Suppressor macrophage (primary cell): ENCODE measurements around the gene HDLBP.
"Not testable (repeated sequence)": the region's sequence is repeated elsewhere in the genome, so short reads cannot be mapped to it uniquely, and the experiment has no call there.

Experiments
- DNase-seq, 4 experiments: peaks; one replicate each; pipeline ENCODE4 v3.0.0-alpha.2; 2020 to 2022

The HDLBP gene

DNA sequence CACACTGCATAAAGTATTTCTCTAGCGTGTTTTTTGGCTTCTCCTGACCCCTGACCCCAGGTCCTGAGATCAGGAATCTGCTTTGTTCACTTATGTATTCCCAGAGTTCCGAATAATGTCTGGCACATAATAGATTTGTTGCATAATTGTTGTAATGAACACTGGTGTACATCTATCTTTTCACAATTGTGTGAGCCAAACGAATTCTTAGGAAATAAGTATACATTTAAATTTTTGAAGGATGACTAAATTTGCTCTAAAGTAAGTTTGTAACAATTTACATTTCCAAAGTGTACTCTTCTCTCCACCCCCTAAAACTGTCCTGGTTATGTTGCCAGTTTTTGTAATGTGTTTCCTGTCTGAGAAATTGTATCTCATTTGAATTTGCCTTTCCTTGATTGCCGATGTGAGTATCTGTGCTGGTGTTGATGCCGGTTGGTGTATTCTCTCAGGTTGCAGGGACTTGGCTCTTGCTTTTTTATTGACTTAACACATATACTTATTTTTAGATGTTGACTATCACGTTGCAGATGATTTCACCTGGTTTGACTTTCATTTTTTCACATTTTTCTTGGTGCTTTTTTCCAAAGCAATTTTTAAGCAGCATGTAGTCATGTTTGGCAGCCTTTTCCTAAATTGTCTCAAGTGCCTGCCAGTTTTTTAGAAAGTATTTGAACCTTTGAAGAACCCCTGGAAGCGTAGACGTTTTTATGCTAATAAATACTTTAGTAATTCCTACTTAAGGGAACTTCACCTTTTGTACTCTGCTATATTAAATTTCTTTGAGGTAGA, 24.6 kb upstream of the HDLBP start:
- DNase-seq: no peak

DNA sequence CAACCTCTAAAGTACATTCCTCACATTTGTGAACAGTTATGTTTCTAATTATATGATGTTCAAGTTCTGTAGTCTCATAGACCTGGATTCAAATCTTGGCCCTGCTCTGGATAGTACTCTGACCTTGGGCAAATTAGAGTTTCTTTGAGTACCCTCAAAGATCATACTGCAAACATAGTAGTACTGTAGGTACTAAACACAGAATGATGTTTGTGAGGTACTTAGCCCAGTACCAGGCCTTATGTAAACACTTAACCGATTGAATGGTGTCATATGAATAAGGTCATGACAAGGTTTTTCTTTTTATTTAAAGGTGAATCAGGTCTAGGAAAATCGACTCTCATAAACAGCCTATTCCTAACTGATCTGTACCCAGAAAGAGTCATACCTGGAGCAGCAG, 19.3 kb upstream of the HDLBP start:
- DNase-seq: no peak

DNA sequence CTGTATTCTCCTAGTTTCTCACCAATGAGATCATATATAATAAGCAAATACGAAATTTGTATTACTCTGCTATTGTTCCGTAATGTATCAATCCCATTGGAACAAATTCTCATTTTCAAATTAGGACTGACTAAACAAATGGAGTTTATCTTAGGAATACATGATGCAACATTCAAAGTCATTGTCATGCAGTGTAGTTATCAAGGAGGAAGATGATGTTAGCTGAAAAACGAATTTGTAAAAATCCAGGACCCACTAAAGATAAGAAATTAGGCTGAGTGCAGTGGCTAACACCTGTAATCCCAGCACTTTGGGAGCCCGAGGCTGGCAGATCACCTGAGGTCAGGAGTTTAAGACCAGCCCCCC, 15.1 kb upstream of the HDLBP start:
- DNase-seq: no peak

DNA sequence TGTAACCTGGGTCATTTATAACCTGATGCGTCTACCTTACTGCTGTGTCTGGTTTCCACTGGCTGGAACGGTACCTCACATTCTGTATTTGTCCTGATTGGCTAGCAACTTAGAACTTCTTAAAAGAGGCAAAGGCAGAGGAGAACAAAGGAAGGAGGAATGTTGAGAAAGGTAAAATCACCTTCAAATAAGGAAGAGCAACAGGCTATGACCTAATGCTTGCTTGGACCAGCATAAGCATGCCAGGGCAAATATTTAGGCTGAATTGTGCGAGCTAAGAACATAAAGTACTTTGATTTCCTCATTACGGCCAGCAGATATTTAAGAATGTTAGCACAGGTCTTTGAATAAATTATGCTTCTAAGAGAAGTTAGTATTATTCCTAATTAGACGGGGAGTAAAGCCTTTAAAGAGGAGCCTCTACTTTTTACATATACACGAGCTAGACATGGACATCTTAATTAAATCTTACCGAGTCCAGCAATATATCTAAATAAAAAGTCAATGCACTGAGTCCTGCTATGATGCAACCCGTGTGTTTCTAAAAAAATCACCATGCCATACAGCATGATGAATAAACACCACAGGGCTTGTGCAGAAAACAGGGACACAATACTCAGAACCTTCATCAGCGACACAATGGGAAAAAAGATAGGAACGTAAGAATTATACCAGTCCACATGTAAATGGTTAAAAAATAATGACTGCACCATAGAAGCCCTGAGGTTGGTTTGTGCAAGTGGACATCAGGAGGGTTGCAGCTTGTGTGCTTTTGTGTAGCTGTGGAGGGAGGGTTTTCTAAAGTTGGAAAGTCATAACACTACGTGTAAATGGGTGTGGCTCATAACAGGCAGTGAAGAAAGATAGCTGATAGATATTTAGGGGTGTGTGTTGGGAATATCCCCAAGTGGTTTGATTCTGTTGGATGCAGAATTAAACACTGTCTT, 14.5 kb upstream of the HDLBP start:
- DNase-seq: no peak

DNA sequence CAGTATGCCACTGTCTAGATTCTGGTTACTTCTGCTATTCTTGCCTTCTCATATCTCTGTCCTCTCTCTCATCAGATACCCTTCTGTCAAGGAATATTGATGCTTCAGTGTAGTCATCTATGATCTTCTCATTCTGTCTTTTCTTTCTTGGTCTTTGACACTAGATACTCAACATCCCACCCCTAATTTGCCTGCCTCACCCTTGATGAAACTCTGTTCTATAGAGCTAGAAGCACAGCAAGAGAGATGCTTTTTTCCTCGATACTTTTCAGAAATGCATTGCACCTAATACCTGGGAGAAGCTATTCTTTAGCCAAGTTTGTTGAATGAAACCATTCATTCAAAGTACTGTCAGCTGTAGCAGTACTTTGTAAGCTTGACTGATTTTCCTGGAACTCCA, 9.8 kb upstream of the HDLBP start:
- DNase-seq: no peak

DNA sequence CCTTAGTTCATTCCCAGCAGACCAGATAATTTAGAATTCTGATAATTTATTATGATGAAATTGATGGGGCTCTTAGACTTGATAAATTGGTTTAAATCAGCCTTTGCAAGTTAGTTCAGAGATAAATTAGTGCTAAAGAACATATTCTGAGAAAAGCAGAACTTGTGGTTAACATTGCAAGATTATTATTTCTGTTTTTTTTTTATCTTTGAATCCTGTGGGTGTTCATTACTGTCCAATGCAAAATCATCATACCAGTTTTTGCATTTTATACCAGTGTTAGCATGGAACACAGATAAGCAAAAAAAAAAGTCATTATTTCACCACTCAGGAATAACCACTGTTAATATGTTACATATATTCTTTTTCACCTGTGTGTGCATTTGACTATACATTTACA, 9.3 kb upstream of the HDLBP start:
- peak in 3 of 4 experiments; percentile 1 to 68 (median 67) for DNase-seq

DNA sequence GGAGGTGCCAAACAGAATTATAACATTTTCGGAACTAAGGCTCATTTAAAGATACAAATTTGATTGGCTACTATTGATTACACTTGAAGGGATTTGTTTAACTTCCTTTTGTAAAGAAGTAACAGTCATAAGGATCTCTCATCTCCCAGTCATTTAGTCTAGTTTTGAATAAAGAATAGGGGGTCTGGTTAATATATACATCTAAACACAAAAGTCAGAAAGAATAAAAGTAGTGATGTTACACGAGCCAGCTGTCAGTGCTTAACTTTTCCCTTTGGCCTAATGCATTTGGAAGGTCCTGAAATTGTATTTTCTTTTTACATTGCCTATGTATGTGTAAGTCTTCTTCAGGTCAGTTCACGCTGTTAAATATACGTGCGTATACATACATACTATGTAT, 8.3 kb upstream of the HDLBP start:
- DNase-seq: no peak

DNA sequence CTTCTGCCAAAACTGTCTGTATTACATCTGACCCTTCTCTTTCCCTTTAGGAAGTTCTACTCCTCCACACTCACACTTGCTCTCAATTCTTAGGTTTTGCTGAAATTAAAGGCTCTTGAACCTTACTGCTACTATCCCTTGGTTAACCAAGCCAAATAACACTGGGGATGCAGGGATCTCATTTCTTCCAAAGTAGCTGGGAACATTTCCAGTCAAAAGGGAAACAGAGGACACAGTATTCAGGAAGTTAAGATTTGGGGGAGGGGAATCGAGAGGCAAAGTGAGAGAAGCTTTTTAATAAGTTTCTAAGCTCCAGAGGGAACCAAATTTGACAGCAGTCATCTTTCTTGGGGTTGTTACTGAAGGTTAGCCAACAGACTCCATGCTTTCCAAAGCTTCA, 6.4 kb upstream of the HDLBP start:
- DNase-seq: peak in 3 of 4 experiments; percentile 22 to 38 (median 28)

DNA sequence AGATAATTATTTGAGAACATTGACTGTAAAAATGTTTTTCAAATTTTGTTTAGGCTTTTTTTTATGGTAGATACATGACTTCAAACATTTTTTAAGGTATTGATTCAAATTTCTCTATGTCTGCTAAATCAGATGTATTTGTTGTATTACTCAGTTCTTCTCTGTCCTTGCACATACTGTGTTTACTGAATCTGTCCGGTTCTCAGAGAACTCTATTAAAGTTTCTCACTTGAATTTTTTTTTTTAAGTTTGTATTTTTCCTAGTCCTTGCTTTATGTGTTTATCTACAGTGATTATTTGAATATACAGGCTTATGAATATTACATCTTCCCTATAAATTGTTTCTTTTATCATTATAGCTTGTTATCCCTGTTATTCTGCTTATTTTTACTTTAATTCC, 5.6 kb upstream of the HDLBP start:
- no peak for DNase-seq

DNA sequence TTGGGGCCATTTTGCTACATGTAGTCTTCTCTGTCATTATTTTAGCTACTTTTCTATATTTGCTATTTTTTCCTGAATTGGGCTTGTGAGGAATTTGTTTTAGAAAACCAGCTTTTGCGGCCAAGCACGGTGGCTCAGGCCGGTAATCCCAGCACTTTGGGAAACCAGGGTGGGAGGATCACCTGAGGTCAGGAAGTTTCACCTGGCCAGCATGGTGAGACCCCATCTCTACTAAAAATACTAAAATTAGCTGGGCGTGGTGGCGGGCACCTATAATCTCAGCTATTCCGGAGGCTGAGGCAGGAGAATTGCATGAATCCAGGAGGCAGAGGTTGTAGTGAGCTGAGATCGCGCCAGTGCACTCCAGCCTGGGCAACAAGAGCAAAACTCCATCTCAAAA, 4.9 kb upstream of the HDLBP start:
- no peak for DNase-seq

DNA sequence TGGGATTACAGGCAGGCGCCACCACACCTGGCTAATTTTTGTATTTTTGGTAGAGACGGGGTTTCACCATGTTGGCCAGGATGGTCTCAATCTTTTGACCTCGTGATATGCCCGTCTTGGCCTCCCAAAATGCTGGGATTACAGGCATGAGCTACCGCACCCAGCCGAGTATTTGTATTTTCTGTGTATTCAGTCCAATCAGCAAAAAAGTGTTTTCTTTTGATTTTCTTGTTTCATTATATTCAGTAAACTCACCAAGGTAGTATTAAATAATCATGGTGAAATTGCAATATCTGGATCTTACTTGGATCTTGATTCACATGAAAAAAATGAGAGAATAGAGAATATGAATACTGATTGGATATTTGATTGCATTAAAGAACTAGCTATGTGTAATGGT, 3.4 kb upstream of the HDLBP start:
- DNase-seq: not testable (repeated sequence)

DNA sequence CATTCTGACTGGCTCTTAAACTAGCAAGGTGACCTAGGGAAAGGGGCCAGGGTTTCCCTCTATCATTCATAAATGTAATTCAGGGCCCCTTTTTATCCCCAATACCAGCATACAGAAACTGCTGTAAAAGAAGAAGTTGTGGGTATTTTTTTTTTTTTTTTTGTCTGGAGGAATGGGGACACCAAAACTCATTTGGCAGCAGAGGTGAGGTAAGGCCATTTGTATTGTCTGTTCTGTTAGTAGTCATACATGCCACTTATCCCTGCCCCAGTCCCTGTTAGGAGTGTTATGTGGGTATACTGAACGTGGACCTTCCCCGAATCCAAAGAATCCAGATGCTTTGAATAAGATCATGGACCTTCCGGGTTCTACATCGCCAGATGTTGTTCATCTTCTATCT, 1.9 kb upstream of the HDLBP start:
- peak; percentile 17 to 67 (median 50) for DNase-seq

DNA sequence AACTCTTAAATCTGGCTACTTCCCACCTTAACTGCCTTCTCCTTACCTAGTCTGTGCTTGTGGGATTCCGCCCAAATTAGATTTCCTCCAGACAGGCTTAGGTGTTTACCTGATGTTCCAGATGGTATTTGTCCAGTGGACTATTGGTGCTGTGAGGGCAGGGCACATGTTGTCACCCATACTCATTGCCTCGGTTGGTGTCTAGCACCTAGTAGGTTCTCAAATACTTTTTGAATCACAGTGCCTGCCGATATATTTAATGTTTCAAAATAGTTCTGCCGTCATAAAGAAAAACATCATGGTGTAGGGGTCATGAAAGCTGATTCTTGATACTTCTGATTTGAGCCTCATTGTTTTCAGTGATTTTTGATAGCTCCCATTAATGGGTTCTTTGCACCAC, 1.4 kb upstream of the HDLBP start:
- no peak for DNase-seq

DNA sequence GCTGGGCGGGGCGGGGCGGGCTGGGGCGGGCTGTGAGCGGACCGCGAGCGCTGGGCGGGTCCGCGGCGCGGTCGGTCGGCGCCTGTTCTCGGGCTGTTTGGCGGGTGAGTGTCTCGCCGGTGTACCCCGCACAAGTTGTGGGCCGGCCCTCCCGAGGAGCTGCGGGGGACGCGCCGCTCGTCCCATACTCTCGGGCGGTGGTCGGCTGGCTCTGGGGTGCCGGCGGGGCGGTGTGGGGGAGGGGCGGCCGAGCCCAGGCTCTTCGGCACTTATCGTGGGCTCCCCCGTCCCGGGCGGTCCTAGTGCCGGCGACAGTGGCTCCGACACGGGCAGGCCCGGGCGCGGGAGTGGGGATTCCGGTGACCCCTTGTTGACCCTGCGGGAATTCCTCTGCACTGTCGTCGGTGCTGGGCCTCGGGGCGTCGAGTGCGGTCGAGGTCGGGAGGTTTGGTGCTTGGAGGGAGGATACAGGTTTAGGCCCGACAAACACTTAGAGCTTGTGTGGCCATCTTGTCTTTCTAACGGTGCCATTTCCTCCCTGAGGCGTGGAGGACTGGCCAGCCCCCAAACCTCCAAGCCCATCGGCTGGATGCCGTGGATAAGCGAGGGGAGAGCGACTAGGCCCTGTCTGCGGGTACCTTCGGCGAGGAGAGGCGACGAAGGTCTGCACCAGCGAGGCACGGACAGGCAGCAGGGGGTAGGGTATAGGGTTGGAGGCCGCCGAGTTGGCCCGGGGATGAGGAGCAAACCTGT, 583 bp upstream of the HDLBP start, which contains the start of gene SEPTIN2:
Gene SEPTIN2 (plus strand): TSS at position 47 of the 753 bp plus-strand sequence. CDS start 8,308 bp downstream, outside the sequence.
- DNase-seq: peak in 3 of 4 experiments; percentile 67 to 86 (median 77)

DNA sequence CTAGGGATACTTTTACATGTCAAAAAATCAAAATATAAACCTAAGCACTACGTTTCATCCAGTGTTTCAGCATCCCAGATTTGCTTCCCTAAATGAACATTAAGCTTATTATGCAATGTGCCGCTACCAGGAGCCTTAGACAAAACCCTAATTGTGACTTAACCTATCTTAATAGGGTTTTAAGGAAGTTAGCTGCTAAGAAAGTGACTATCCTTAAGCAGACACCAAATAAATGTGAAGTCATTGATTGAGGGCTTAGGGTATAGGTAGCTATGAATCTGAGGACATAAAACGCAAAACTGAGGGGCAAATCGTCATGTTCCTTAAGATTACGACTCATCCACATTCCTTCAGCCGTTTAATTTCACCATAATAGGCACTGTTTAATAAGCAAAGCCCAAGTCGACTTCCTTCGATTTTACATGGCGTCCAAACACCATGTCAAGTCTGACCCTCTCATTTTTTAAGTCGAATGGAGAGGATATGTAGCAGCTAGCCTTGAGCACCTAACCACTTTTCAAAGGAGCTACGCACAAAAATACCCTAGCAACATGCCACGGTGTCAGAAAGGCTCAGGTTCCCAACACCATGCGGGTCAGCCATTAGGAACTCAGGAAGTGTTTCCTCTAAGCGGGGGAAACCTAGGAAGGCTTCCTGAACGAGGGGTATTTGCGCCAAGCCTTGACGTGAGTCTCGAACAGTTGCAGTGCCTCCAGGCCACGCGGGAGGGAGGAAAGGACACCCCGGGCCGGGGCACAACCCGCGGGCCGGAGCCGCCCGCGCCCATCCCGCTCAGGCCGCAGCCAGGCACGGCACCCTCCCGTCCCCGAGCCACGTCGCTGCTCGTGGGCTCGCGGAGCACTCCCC, 1.0 kb downstream of the HDLBP start:
- peak; percentile 55 to 91 (median 74) for DNase-seq

DNA sequence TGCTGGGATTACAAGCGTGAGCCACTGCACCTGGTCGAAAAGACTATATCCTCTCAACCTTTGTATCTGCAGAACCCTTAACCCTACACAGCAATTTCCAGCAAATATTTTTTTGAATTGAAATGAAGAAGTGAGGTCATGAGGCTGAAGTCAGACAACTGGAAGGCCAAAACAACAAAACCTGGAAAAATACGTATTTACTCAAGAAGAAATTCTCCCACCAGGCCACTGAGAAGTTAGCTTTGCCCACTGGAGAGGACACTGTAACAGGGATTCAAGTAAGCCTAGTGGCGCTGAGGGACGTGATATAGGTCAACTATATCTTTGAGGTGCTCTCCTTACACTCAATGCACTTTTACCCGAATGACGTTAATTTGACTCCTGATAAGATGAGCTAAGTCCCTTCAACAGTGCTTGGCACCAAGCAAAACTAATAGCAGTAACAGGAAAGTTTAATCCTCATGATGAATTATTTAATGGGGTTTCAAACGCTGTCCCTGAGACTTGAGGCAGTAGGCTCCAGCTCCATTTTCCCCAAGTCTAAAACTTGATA, 1.9 kb downstream of the HDLBP start:
- DNase-seq: peak in 1 of 4 experiments; percentile 27

DNA sequence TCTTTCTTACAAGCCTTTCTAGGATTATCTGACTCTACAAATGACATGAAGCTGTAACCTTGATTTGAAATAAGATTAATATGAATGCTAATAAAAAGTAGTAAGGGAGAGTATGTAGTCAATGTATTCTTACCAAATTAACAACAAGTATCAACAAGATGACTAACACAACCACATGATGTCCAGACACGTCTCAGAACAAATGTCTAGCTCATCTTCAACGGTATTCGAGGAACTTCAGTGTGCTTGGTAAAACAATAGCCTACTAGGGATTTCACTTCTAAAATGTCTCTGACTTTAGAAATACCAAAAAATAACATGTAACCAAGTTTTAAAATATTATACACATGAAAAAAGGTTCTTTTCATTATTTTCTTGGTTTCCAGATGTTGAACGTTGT, 3.4 kb downstream of the HDLBP start:
- peak in 3 of 4 experiments; percentile 4 to 55 (median 45) for DNase-seq

DNA sequence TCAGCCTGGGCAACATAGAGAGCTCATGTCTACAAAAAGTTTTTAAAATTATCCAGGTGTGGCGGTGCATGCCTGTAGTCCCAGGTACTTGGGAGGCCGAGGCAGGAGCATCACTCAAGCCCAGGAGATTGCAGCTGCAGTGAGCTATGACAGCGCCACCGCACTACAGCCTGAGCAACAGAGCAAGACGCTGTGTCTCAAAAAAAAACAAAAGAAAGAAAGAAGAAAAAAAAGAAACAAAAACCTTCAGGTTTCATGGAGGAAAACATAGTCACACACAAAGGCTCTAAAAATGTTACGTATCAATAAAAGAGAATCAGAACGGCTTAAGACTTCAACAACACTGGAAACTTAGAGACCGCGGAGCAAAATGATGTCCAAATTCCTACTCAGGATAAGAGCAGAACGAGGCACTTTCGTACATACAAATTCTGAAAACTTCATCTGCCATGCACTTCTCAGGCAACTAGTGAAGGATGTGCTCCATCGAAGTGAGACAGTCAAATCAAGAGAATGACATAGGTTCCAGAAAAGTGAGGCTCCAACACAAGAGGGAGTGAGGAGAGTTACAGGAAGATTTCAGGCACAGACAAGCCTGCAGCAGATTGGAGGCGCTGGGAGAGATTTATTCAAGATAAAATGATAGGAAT, 4.4 kb downstream of the HDLBP start:
- DNase-seq: no peak

DNA sequence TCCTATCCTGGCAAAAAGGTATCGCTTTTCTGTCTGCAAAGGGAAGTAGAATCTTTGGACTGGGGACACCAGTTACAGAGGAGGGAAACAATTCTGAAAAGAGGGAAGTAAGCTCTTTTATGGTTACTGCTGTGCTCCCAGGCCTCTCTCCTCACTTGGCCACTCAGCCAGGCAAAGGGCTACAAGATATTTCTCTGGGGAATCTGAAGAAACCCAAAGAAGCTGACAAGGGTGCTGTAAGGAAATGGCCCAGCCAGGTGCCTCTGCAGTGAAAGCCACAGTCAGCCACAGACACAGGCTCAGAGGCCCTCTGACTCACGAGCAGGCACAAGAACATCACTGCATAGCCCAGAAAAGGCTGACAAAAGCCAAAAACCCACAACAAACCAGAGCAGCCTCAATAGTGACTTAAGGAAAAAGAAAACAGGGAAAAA, 5.8 kb downstream of the HDLBP start:
- DNase-seq: peak; percentile 32 to 70 (median 64)

DNA sequence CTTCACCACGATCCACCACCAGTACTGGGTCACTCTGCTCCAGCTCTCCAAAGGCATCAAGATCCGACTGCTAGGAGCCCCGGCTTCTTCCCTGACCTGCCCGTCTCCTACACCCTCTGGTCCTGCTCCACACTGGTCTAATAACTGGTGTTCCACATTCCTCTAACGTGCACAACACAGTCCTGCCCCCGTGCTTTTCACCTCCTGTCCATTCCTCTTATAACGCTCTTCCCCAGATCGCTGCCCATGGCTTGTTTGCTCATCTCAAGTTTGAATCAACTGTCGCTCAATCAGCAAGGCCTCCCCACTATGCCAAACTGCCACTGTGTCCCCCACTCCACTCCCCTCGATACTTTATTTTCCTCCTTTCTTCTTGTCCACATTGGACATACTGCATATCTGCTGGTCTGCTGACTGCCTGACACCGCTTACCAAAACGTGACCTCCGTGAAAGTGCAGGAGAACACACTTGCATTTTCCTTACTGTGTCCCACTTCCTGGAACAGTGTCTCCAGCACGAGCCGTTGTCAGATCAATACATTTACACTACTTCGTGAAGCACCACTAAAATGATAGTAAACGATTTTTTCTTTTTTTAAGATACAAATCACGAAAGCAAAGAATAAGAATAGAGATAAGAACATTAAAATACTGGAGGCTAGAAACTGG, 6.5 kb downstream of the HDLBP start:
- DNase-seq: no peak
